ENCODE measurements around the gene DUSP1.

The DUSP1 gene

DNA sequence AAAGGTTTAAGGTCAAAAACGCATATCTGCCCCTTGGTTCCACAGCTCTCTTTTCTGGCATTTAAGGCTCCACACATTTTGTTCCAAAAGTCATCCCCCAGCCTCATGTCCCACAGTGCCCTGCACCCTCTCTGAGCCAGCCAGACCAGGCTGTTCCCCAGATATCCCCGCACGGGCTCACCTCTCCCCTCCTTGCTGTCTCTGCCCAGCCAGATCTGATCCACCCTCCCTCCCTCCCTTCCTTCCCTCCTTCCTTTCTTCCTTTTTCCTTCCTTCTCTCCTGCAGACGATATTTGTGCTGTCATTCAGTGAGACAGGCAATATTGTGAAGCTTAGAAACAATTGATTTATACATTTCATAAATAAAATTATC is 37.0 kb downstream of the DUSP1 start:
- Histone ChIP-seq H3K27me3 (ENCODE audit: insufficient read depth, insufficient read length) (peaks cover 2% of the 10 kb centered on the region), H3K36me3 (ENCODE audit: insufficient read depth, insufficient read length, low read length) (no peaks in the 10 kb centered on the region), H3K9me3 (ENCODE audit: insufficient read depth, low read length) (no peaks in the 10 kb centered on the region), H3K4me1 (ENCODE audit: insufficient read depth, insufficient read length) (peaks cover 4% of the 10 kb centered on the region), H3K9ac (ENCODE audit: insufficient read length, low read depth) (no peak overlapping the region), H3K4me3 (ENCODE audit: insufficient read length, low read depth) (no peak overlapping the region)
- DNase-seq (ENCODE audit: low read depth, low spot score) = no peak
- TF ChIP-seq ZNF274 (IDR thresholded peaks at IDR 0.05; ENCODE audit: low read depth, low read length) = no peak
- TF ChIP-seq YY1 (IDR thresholded peaks at IDR 0.05; ENCODE audit: insufficient read depth, insufficient read length) = no peak
- no peak for TF ChIP-seq SUZ12 (IDR thresholded peaks at IDR 0.05; ENCODE audit: extremely low read depth, insufficient read depth, insufficient read length)

DNA sequence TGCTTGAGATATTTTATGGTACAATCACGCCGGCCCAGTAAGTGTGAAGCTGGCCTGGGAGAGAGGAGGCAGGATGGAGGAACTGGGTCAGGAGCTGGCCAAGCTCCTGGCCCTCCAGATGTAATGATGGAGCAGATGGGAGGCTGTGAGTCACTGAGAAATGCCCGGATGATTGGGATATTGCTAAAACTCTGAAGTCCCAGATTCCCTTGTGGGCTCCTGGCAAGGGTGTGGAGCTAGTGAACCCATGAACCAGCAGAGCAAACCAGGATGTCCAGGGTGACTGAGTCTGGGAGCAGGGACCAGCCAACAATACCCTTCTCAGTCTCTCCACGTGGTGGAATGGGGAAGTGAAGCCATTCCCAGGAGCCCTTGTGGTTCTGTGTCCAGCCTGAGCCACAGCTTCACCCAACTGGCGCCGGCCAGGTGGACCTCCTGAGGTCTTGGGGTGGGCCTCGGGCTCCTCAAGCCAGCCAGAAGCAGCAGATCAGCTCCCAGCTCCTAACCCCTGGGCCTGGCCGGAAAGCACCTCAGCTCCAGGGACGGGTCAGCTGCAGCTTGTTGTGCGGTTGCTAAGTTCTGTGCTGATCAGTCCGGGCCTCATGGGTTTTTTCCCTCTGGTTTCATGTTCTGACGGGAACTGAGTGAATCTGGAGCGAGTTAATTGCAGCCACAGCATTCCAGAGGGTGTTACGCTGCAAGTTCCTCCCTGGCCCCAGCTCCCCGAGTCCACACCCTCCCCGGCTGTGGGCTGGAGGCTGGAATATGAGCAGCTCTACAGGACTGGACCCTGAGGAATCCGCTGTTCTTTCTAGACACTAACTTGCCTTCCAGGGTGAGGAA is 37.6 kb downstream of the DUSP1 start:
- no peak for DNase-seq (ENCODE audit: low read depth, low spot score)
- H3K9ac ChIP-seq (ENCODE audit: insufficient read length, low read depth) = no peak overlapping the region

GRCh38 chr5:172732201-172732865 is 38.7 kb downstream of the DUSP1 start:
- DNase-seq (ENCODE audit: low read depth, low spot score) = no peak
- H3K9ac ChIP-seq (ENCODE audit: insufficient read length, low read depth) = no peak overlapping the region

More for the DNA sequence above, 37.6 kb downstream of the DUSP1 start:
- Histone ChIP-seq H3K4me3 (ENCODE audit: insufficient read length, low read depth) (no peak overlapping the region), H3K9me3 (ENCODE audit: insufficient read depth, low read length) (no peaks in the 10 kb centered on the region), H3K4me1 (ENCODE audit: insufficient read depth, insufficient read length) (peaks cover 4% of the 10 kb centered on the region), H3K36me3 (ENCODE audit: insufficient read depth, insufficient read length, low read length) (no peaks in the 10 kb centered on the region), H3K27me3 (ENCODE audit: insufficient read depth, insufficient read length) (peaks cover 5% of the 10 kb centered on the region)
- no peak for TF ChIP-seq ZNF274 (IDR thresholded peaks at IDR 0.05; ENCODE audit: low read depth, low read length)
- TF ChIP-seq SUZ12 (IDR thresholded peaks at IDR 0.05; ENCODE audit: extremely low read depth, insufficient read depth, insufficient read length) = no peak
- TF ChIP-seq YY1 (IDR thresholded peaks at IDR 0.05; ENCODE audit: insufficient read depth, insufficient read length) = no peak

GRCh38 chr5:172731680-172732074 is 39.3 kb downstream of the DUSP1 start:
- Histone ChIP-seq H3K36me3 (ENCODE audit: insufficient read depth, insufficient read length, low read length) (no peaks in the 10 kb centered on the region), H3K27me3 (ENCODE audit: insufficient read depth, insufficient read length) (peaks cover 5% of the 10 kb centered on the region), H3K9me3 (ENCODE audit: insufficient read depth, low read length) (no peaks in the 10 kb centered on the region), H3K9ac (ENCODE audit: insufficient read length, low read depth) (no peak overlapping the region), H3K4me1 (ENCODE audit: insufficient read depth, insufficient read length) (peaks cover 4% of the 10 kb centered on the region), H3K4me3 (ENCODE audit: insufficient read length, low read depth) (no peak overlapping the region)
- DNase-seq (ENCODE audit: low read depth, low spot score) = no peak
- no peak for TF ChIP-seq YY1 (IDR thresholded peaks at IDR 0.05; ENCODE audit: insufficient read depth, insufficient read length)
- TF ChIP-seq SUZ12 (IDR thresholded peaks at IDR 0.05; ENCODE audit: extremely low read depth, insufficient read depth, insufficient read length) = no peak
- TF ChIP-seq ZNF274 (IDR thresholded peaks at IDR 0.05; ENCODE audit: low read depth, low read length) = no peak

More at GRCh38 chr5:172732201-172732865, 38.7 kb downstream of the DUSP1 start:
- Histone ChIP-seq H3K4me1 (ENCODE audit: insufficient read depth, insufficient read length) (peaks cover 4% of the 10 kb centered on the region), H3K9me3 (ENCODE audit: insufficient read depth, low read length) (no peaks in the 10 kb centered on the region), H3K36me3 (ENCODE audit: insufficient read depth, insufficient read length, low read length) (no peaks in the 10 kb centered on the region), H3K27me3 (ENCODE audit: insufficient read depth, insufficient read length) (peaks cover 5% of the 10 kb centered on the region), H3K4me3 (ENCODE audit: insufficient read length, low read depth) (no peak overlapping the region)
- TF ChIP-seq YY1 (IDR thresholded peaks at IDR 0.05; ENCODE audit: insufficient read depth, insufficient read length) (no peak), SUZ12 (IDR thresholded peaks at IDR 0.05; ENCODE audit: extremely low read depth, insufficient read depth, insufficient read length) (no peak), ZNF274 (IDR thresholded peaks at IDR 0.05; ENCODE audit: low read depth, low read length) (no peak)

DNA sequence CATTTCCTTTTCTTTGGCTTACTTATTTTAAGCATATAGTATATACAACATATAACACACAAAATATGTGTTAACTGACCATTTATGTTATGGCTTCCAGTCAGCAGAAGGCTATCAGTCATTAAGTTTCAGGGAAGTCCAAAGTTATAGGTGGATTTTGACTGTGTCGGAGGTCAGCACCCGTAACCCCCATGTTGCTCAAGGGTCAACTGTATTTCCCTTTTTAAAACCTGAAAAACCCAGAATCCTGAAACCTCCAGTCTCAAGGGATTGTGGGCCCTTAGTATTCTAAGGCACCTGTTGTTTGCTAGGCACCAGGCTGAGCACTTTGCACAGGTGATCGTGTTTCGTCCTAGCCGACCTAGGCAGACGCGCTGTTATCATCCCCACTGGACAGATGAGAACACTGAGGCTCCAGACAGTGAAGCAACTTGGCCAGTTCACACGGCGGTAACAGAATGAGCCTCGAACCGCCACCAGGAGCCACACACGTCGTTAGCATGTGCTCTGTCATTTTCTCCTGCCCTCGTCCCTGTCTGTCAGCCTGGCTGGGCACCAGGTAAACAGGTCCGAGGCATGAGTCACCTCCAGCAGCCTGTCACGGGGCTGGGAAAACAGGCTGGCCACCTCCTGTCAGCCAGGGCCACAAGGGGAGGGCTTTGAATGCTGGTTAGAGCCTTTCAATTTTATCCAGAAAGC is 39.9 kb downstream of the DUSP1 start:
- no peak overlapping the region for H3K9ac ChIP-seq (ENCODE audit: insufficient read length, low read depth)
- no peaks in the 10 kb centered on the region for H3K9me3 ChIP-seq (ENCODE audit: insufficient read depth, low read length)
- H3K36me3 ChIP-seq (ENCODE audit: insufficient read depth, insufficient read length, low read length) = no peaks in the 10 kb centered on the region
- TF ChIP-seq YY1 (IDR thresholded peaks at IDR 0.05; ENCODE audit: insufficient read depth, insufficient read length) (no peak), SUZ12 (IDR thresholded peaks at IDR 0.05; ENCODE audit: extremely low read depth, insufficient read depth, insufficient read length) (no peak), ZNF274 (IDR thresholded peaks at IDR 0.05; ENCODE audit: low read depth, low read length) (no peak)
- peaks cover 2% of the 10 kb centered on the region for H3K4me1 ChIP-seq (ENCODE audit: insufficient read depth, insufficient read length)
- H3K27me3 ChIP-seq (ENCODE audit: insufficient read depth, insufficient read length) = peaks cover 5% of the 10 kb centered on the region
- DNase-seq (ENCODE audit: low read depth, low spot score) = no peak
- no peak overlapping the region for H3K4me3 ChIP-seq (ENCODE audit: insufficient read length, low read depth)

DNA sequence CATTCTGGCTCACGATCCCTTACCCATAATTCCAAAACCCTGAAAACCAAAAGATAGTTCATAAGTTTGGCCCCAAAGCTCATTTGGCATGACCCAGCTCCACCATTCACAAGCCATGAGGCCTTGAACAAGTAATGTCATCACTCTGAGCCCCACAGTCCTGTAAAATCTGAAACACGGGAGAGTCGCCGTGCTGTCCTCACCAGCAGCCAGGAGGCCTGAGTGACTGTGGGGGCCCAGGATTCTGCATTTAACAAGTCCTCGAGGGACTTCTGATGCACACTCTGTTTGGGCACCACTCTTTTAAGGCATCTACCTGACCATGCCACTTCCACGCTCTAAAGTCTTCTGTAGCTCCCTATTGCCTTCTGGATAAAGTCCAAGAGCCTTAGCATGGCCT is 40.8 kb downstream of the DUSP1 start:
- no peaks in the 10 kb centered on the region for H3K9me3 ChIP-seq (ENCODE audit: insufficient read depth, low read length)
- H3K9ac ChIP-seq (ENCODE audit: insufficient read length, low read depth) = no peak overlapping the region
- peaks cover 2% of the 10 kb centered on the region for H3K4me1 ChIP-seq (ENCODE audit: insufficient read depth, insufficient read length)
- H3K27me3 ChIP-seq (ENCODE audit: insufficient read depth, insufficient read length) = peaks cover 5% of the 10 kb centered on the region
- H3K36me3 ChIP-seq (ENCODE audit: insufficient read depth, insufficient read length, low read length) = no peaks in the 10 kb centered on the region
- TF ChIP-seq YY1 (IDR thresholded peaks at IDR 0.05; ENCODE audit: insufficient read depth, insufficient read length) (no peak), ZNF274 (IDR thresholded peaks at IDR 0.05; ENCODE audit: low read depth, low read length) (no peak), SUZ12 (IDR thresholded peaks at IDR 0.05; ENCODE audit: extremely low read depth, insufficient read depth, insufficient read length) (no peak)
- no peak for DNase-seq (ENCODE audit: low read depth, low spot score)
- no peak overlapping the region for H3K4me3 ChIP-seq (ENCODE audit: insufficient read length, low read depth)

GRCh38 chr5:172729588-172729987 is 41.4 kb downstream of the DUSP1 start:
- H3K9me3 ChIP-seq (ENCODE audit: insufficient read depth, low read length) = no peaks in the 10 kb centered on the region
- no peak for TF ChIP-seq SUZ12 (IDR thresholded peaks at IDR 0.05; ENCODE audit: extremely low read depth, insufficient read depth, insufficient read length)
- no peak for TF ChIP-seq YY1 (IDR thresholded peaks at IDR 0.05; ENCODE audit: insufficient read depth, insufficient read length)
- TF ChIP-seq ZNF274 (IDR thresholded peaks at IDR 0.05; ENCODE audit: low read depth, low read length) = no peak
- DNase-seq (ENCODE audit: low read depth, low spot score) = no peak
- H3K9ac ChIP-seq (ENCODE audit: insufficient read length, low read depth) = no peak overlapping the region
- H3K4me3 ChIP-seq (ENCODE audit: insufficient read length, low read depth) = no peak overlapping the region
- H3K36me3 ChIP-seq (ENCODE audit: insufficient read depth, insufficient read length, low read length) = no peaks in the 10 kb centered on the region
- H3K4me1 ChIP-seq (ENCODE audit: insufficient read depth, insufficient read length) = peaks cover 2% of the 10 kb centered on the region
- peaks cover 5% of the 10 kb centered on the region for H3K27me3 ChIP-seq (ENCODE audit: insufficient read depth, insufficient read length)

Data from NT2/D1 (cell line).